AML-193 (cell line): Measurements from ENCODE around the gene BTBD9.
"Not testable (repeated sequence)": the region's sequence is repeated elsewhere in the genome, so short reads cannot be mapped to it uniquely, and the experiment has no call there.

ENCODE experiments used
- DNase-seq, 2 experiments: peaks; one replicate each; lab custom pipeline; 2025; lab: John Stamatoyannopoulos, UW

BTBD9 gene

DNA sequence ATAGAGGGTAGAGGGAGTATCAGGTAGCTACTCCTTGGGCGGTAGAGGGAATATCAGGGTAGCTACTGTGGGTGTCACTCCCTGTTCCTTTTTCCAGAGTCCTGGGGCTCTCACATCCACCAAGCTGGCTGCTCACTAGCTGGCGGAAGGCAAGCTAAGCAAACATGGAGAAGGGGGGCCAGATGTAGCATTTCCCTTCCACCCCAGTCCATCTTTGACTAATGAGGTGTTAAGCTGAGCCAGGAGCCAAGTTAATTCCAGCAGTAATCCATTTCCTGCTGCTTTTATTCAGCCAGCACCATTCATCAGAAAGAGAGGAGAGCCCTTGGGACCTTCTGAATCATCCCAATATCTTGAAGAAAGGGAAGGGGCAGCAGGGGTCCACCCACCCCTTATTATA, 490.2 kb downstream of the BTBD9 start:
- no peak for DNase-seq

DNA sequence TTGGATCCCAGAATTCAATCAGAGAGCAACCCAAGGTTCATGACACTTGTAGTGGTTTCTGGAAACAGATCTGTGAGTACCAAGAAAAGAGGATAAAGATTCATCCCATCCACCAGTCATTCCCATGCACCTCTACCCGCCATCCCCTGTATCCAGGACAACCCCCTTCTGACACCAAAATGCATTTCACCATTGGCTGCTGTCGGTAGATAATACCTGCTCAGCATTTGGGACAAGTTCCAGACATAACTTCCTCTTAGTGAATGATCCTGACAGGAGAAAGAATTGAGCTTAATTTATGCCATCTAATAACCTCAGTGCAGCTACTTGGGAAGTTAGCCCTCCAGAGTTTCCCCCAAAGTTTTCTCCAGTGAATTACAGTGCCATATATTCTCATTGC, 491.1 kb downstream of the BTBD9 start:
- DNase-seq = no peak

DNA sequence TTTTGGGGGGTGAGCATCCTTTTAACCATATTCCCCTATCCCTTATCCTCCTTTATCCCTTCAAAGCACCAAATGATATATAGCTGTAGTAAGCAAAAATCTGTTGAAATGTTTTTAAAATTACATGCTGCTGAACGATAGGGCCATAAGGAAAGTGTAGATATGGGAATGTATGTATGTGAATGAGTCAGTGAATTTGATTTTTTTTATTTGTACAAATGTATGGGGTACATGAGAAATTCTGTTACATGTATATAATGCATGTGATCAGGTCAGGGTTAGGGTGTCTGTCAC, 493.0 kb downstream of the BTBD9 start:
- DNase-seq = no peak

DNA sequence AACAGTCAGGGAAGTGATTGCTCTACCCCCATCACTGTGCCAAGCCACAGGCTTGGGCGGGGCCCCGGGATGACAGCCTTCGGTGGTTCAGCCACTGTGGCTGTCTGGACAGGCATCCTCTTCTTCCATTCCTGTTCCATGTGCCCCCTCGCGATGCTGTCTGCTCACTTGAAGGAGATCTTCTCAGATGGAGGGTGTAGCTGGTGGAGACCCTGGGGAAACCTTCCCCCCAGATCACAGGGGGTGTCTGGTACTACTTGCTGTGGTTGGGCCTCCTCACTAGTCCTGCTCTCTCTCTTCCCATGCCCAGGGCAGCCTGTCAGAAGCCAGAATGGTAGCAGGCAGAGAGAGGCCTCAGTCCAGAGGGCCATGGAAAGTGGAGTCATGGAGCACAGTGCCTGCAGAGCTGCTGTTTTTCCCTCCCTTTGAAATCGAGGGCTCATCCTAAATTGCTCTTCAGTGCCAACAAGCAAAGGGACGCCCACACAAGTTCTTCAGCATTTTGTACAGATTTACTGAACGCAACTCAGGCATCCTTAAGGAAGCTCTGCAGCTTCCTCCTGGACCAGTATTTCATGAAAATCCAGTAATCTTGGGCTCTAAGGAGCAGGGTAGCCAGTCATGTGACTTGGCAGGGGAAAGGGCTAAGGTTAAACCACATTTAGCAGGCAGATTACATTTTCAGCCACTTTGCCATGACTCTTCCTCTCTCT, 493.6 kb downstream of the BTBD9 start:
- DNase-seq = no peak

DNA sequence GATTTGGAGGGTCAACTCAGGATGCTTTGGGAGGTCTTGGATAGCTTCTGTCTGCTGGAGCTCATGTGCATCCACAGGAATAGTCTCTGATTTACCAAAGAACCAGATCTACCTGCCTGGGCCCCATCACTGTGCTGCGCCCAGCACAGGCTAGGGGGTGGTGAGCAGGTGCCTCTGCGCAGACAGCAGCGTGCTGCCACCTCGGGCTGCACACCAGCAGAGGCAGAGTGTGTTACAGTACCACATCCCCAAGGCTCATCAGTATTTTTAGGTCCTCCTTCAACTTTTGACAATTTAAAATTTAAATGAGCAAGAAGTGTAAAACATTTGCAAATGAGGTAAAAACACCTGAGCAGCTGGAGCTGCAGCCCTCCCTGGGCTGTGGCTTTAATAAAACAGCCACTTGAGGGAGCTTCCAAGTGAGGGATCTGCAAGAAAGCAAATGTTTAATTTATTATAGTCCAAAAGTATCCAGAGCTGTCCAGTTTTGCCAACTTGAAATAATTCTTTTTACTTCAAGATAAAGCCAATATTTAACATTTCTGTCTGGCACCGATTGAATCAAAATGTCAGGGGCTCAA, 495.3 kb downstream of the BTBD9 start:
- DNase-seq = no peak

DNA sequence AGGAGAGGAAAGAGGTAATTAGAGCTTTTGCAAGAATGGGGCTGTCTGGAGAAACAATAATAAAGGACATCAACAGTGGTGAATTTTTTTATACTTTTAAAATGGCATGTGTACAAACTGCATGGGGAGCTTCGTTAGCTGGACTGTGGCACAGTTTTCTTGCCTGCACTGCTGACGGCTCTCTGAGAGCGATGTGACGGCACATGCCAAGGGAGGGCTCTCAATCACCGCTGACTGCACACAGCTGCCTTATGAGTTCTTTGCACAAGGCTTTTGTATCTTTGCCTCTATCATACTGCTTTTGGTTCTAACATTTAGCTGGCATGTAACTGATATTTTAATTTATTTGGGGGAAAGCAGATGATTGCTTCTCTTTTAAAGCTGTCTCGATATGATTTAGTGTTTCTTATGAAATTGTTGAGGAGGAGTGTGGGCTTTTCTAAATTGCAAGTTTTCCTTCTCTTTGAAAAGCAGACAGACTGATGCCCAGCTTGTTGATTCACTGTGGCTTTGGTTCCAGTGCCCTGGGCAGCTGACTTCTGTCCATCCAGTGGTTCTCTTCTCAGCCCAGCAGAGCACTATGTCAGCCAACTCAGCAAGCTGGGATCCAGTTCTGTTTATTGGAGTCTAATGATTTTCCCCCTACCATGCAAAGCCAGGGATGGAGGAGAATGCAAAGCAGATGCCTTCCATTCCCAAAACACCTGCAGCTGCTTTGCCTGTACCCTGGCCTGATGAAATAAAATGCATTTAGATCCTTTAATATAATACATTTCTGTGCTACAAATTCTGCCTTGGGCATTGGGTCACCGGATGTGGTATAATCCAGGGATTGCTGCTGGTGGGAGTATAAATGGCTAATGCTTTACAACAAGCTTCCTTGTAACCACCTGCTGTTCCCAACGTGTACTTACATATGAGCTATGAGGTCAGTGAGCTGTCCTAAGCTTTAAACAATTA, 496.3 kb downstream of the BTBD9 start:
- DNase-seq = no peak

DNA sequence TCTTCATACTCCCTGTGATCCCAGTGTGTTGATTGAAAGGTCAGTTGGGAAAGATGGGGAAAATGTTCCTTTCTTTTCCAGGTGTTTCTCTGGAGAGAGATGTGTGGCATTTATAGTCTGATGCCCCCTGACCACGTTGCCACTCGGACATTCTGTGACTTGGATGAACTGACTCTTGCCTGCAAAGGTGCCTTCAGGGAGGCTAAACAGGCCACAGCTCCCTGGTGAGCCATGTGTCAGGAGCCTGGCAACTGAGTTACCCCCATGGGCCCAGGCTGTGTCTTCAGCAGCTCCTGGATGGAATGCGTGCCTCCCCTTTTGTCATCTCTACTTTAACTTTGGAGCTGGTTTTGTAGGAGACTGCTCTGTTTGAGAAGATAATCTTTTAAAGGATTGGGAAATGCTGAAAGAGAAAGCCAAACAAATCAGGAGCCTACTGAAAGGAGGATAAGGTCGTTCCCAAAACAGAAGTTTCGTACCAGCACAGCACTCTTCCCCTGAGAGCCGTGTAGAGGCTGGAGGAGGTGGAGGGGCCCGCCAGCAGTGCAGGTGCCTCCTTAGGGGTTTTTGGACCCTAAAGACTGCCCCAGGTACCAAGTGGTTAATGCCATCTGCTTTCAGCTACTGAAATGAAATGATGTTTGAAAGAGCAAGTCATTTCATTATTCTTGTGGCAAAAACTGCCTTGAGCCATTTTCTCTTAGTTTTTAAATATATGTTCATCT, 497.4 kb downstream of the BTBD9 start:
- no peak for DNase-seq

DNA sequence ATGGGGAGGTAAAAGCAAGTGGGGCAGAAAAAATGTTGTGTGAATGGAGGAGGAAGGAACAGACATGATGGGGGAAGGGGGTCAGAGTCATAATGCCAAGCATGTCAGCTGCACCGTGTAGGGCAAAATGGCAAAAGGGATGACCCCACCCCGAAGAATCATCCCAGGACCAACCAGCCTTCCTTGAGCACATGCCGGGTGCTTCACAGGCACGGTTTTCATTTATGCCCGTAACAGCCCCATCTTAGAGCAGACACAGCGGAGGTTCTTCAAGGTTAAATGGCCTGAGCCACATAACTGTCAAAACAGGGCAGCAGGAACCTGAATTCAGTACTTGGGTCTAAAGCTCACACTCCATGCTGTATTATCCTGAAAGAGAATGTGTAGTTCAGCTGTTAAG, 498.0 kb downstream of the BTBD9 start:
- DNase-seq = no peak

DNA sequence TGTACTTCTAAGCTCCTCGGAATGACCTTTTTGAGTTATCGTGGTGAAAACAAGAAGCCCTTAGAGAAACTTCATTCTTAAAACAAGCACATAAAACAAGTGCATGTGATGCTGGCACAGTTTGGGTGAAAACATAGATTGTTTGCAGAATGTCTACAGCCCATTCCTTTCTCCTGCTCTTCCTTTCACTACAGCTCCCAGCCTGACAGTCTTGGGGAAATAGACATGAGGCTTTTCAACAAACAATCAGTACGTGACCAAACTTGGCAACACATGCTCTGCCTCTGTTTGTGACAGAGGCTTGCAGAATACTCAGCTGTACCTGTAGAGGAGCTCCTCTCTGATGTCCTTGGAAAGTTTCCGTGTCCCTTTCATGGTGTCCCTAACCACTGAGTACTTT, 498.6 kb downstream of the BTBD9 start:
- no peak for DNase-seq

DNA sequence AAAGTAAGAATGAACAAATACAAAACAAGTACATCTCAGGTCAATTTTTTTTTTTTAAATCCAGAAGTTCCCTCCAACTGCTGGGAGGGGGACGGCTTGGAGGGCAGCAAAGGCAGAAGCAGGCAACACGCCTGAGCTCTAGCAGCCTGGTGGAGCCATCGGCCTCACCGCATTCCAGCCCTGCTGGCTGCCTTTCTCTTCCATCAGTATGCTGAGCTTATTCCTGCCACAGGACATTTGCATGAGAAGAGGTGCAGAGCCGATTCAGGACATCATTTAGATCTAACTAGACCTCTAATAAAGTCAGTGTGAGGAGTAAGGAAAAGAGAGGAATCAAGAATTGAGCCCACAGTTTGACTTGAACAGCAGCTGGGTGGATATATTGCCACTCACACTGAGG, 501.4 kb downstream of the BTBD9 start:
- no peak for DNase-seq

DNA sequence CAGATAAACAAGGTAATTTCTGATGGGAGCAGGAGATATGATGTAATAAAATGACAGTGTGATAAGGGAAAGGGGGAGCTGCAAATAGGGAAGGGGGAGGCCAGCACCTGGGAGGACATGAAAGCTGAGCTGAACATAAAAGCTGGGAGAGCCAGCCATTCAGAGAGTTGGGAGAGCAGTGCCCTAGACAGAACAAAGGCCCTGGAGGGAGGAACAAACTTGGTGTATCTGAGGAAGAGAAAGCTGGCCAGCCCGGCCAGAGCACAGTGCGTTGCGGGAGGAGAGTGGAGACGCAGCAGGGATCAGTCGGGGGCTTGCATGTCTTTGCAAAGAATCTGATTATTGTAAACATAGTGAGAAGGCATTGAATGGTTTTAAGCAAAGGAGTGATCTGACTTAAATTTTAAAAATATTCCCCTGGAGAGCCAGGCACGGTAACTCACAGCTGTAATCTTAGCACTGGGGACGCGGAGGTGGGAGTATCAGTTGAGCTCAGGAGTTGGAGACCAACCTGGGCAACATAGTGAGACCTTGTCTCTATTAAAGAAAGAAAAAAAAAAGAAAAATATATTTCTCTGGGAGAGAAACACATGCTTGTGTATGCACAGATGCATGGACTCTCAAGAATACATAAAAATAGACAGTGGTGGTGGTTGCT, 502.0 kb downstream of the BTBD9 start:
- DNase-seq = no peak

DNA sequence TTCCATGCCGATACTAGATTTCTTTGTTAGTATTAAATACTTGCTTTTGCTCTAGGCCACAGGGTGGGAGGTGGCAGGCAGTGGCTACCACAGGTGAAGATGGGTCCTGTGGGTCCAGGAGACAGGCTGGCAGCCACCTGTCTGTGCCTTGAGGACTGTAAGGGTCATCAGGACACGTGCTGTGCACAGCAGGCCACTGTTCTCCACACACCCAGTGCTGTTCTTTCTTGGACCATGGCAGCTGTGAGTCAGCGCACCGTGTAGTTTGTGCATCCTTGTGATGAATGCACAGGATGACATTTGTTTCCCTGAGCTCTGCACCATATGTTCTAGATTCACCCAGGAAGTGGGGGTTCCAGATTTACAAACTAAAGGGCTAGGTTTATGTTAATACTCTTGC, 503.2 kb downstream of the BTBD9 start:
- no peak for DNase-seq

DNA sequence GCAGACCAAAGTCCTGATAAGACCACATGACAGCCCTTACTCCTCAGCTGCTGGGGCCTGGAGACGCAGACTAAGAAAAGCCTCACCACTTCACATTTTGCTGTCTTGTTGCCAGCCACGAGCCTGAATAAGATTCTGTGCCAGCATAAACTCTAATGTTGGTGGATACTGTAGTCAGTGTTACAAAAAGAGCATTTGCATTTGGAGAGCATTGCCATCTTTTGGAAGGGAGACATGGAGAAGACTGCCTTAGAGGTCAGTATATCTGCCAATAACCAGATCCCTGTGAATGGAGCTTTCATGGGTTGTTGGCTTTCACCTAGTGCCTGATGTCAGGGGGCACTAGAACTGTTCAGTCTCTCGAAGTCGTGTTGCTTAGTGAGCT, 505.0 kb downstream of the BTBD9 start:
- no peak for DNase-seq

DNA sequence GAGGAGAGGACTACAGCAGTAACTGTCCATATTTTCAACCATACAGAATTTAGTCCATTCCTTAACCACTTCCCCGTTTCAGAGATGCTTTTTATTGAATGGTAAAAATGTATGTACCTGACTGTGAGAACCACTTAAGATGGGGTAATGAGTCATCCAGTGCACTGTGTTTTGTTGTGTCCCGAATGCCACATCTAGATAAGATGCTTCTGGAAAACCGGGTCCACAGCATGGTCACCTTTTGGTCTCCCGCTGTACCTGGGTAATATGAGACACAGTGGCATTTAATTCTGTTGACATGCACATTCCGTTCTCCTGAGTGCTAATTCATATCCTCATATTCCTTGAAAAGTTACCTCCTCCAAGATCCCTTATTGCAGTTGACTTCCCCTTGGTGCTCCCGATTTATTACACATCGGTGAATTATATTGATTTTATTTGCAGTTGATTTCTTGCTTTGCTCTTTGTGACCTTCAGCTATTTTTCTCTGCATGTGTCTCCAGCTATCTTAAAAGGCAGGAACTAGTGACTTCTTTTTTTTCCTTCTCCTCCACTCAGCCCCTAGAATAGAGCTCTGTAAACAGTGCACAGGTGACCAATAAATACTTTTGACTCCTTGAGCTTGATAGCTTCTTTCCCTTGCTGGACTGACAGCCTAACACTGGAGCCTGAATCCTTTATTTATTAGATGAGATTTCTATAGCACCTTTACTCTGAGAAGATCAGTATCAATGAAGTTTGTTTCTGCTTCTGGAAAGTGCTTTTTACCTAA, 505.6 kb downstream of the BTBD9 start:
- no peak for DNase-seq

DNA sequence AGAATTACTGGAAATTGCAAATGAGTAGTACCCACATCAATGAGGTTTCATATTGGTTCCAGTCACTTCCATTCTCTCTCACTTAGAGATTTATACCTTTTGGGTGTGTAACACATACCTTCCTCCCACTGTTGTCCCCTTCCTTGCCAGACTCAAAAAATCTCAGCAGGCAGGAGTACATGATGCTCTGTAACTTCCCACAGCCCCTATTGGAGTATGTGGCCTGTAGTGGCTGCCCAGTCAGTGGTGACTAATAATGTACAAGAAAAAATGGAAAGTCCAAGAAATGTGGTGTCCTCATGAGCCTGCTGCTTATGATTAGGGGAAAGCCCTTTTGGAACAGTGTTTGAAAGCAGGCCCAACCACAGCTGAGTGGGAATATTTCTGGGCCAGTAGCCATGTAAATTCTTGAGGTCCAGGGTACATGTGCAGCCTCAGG, 508.2 kb downstream of the BTBD9 start:
- no peak for DNase-seq

DNA sequence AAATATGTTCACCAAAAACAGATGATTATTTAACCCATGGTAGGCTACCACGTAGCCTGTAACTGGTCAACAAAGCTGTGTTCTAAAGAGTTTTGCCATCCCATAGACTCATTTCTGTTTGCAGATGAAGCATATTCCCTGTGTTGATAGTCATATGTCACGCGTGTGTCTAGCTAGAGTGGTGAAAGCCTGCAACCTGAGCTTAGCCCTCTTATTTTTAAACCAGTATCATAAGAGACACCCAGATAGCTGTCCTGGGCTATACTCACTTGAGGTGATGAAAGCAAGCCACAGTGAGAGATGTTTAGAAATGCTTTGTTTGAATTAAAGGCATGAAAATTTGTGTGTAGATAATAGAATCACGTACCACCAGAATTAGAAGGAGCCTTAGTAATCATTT, 512.4 kb downstream of the BTBD9 start:
- no peak for DNase-seq

DNA sequence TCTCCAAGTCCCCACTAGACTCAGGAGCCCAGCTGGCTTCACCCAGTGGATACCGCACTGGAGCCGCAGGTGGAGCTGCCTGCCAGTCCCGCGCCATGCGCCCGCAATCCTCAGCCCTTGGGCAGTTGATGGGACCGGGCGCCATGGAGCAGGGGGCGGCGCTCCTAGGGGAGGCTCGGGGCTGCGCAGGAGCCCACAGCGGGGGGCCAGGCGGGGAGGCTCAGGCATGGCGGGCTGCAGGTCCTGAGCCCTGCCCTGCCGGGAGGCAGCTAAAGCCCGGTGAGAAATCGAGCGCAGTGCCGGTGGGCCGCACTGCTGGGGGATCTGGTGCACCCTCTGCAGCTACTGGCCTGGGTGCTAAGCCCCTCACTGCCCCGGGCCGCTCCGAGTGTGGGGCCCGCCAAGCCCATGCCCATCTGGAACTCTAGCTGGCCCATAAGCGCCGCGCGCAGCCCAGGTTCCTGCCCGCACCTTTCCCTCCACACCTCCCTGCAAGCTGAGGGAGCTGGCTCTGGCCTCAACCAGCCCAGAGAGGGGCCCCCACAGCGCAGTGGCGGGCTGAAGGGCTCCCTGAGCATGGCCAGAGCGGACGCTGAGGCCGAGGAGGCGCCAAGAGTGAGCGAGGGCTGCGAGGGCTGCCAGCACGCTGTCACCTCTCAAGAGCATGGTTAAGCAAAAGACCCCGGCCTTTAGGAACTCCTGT, 515.4 kb downstream of the BTBD9 start:
- DNase-seq = not testable (repeated sequence)

DNA sequence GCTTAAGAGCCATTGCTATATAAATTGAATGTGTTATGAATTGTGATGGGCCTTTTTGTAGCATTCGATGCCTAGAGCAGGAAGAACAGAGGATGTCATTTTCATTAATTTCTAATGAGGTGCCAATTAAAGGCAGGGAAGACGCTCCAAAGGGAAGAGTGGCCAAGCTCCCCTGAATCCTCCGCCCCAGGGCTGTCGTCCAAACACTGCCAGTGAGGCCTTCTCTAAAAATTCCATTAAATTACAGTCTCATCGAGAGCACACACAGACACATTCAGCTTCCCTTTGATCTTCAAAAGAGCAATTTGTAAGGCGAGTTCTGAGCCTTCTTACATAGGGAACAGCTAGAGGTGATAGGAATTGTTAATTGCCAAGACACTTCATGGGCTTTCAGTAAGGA, 520.2 kb downstream of the BTBD9 start:
- no peak for DNase-seq

DNA sequence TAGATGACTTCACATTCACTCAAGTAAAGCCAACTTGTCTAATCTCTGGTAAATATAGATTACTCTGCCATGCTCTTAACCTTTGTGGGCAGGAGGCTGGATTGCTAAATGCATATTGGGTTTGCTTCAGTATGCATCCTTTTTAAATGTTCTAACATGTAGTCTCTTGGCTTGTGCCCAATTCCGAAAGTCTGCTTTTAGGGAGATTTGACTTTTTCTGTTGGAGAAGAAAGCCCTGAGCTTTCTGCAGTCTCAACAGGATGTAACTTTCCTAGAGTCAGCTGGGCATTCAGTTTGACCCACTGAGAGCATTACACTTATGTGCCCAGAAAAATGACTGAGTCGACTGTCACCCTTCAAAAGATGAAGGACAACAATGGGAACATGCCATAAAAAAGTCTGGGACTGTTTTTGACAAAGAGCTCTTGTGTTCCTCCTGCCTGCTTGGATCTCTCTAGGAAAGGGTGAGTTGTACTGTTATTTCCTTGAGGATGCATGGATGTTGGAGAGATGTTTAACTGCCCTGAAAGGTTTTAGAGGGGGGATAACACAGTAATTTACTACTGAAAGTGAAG, 520.9 kb downstream of the BTBD9 start:
- no peak for DNase-seq
